ENCODE measurements around the gene BCL2L14.

DNA sequence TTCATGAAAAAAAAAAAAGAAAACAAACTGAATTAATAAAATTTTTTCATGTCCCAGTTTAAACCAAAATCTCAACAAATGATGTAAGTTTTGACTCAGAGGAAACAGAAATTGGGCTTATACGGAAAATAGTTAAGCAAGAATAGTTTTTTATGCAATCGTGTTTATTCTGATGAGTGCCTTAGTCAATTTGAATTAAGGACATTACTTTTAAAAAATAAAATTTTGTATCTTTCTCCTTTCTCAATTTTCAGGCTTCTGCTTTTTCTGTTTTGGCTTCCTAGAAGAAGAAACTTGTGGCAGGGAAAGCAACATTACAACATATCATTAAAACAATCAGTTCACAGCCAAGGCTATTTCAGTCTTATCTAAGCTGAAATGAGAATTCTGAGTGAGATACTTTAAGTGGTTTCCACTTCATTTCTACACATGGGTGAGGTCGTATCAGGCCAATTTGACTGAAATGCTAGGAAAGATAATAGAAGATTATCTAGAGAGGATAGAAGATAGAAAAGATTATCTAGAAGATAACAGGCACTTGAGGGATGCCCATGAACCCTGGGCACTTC is 52.4 kb downstream of the BCL2L14 start:
- TF ChIP-seq POLR2AphosphoS5 (IDR thresholded peaks at IDR 0.05; ENCODE audit: low read depth, low read length) (no peak), POLR2A (IDR thresholded peaks at IDR 0.05; ENCODE audit: low read depth, low read length) (no peak)

All from GM12892 (cell line).